ENCODE measurements around the gene MTRF1. TPM values are rescaled to one million over a fixed set of nuclear protein-coding genes. Genes with fewer than 3 reads are reported as not detected.

Gene MTRF1
- polyA plus RNA-seq, 1 experiment = 5.2 TPM

DNA sequence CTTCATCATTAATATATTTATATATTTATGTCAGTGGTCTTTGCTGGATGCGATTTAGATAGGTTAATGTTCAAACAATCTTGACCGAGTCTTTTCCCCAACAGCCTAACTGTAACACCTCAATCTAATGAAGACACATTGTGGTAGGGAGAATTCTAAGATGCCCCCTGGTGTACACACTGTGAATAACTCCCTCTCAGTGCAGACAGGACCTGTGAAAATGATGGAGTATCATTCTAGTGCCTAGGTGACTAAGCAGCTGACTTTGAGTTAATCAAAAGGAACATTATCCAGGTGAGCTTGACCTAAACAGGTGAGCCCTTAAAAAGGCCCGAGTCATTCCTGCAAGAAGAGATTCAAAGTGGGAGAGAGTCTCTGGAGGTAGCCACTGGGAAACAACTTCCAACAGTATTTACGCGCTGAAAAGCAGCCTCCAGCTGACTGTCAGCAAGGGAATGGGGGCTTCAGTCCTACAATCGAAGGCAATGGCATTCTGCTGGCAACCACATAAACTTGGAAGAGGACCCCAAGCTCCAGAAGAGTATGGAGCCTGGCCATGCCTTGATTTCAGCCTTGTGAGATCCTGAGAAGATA lies 41.0 kb downstream of the MTRF1 start:
- TF ChIP-seq, protein P1, sequence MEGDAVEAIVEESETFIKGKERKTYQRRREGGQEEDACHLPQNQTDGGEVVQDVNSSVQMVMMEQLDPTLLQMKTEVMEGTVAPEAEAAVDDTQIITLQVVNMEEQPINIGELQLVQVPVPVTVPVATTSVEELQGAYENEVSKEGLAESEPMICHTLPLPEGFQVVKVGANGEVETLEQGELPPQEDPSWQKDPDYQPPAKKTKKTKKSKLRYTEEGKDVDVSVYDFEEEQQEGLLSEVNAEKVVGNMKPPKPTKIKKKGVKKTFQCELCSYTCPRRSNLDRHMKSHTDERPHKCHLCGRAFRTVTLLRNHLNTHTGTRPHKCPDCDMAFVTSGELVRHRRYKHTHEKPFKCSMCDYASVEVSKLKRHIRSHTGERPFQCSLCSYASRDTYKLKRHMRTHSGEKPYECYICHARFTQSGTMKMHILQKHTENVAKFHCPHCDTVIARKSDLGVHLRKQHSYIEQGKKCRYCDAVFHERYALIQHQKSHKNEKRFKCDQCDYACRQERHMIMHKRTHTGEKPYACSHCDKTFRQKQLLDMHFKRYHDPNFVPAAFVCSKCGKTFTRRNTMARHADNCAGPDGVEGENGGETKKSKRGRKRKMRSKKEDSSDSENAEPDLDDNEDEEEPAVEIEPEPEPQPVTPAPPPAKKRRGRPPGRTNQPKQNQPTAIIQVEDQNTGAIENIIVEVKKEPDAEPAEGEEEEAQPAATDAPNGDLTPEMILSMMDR (IDR thresholded peaks at IDR 0.05; ENCODE audit: insufficient read depth, low read depth, low read length) = peak; percentile 59
- H3K4me3 ChIP-seq (ENCODE audit: low read depth, low read length) = no peak overlapping the region
- CTCF ChIA-PET = interaction anchor here (0.7 to 3.2 kb wide), 7 partner anchors 9 to 154 kb away, joined by 3 to 12 read pairs (median 4); no protein-coding TSS in a partner anchor
- POLR2A ChIA-PET = no interaction called here
- H3K36me3 ChIP-seq (ENCODE audit: control insufficient read depth, insufficient read depth, low read length) = no peaks in the 10 kb centered on the region; the same call in 1 of the 2 replicates
- no peak for DNase-seq (ENCODE audit: low read depth)
- H3K27me3 ChIP-seq (ENCODE audit: control insufficient read depth, insufficient read depth, low read length) = no peaks in the 10 kb centered on the region

DNA sequence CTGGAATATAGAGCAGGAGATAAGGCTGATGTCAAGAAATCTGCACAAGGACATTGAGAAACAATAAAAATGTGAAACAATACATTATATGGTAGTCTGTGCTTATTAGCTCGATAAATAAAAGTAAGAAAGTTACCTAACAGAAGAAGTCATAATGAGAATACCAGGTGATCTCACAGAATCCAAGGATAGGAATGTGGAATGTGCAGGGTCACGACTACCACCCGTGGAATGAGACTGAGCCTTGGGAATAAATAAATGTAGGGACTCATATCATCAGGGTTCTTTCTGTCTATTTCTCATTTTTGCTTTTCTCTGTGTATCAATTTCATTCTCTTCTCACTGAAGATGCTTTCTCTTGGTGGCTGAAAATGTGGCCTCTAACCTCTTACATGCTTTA lies 43.0 kb downstream of the MTRF1 start:
- no peaks in the 10 kb centered on the region for H3K27me3 ChIP-seq (ENCODE audit: control insufficient read depth, insufficient read depth, low read length)
- ChIA-PET CTCF (interaction anchor here (1.2 to 3.2 kb wide), 3 partner anchors 10 to 146 kb away, joined by 3 to 12 read pairs (median 5); no protein-coding TSS in a partner anchor), POLR2A (no interaction called here)
- H3K36me3 ChIP-seq (ENCODE audit: control insufficient read depth, insufficient read depth, low read length) = no peaks in the 10 kb centered on the region
- H3K4me3 ChIP-seq (ENCODE audit: low read depth, low read length) = no peak overlapping the region
- no peak for DNase-seq (ENCODE audit: low read depth)
- TF ChIP-seq, protein P1 (IDR thresholded peaks at IDR 0.05; ENCODE audit: insufficient read depth, low read depth, low read length) = no peak

DNA sequence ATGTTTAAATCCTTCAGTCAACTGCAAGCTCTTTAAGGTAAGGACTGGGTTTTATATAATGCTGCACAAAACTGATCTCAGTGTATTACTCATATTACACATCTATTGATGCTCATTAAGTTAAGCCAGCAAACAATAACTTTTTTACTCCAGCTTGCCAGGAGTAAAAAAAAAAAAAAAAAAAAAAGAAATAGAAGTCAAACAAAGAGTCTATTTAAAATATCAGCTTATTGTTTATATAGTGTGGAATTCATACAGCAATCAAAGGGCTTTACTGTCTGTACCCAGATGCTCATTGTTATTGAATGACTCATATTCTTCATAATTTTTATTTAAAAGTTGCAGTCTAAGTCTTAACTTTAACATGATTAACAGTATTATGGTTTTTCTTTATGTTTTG lies 47.2 kb downstream of the MTRF1 start:
- POLR2A ChIA-PET = no interaction called here

DNA sequence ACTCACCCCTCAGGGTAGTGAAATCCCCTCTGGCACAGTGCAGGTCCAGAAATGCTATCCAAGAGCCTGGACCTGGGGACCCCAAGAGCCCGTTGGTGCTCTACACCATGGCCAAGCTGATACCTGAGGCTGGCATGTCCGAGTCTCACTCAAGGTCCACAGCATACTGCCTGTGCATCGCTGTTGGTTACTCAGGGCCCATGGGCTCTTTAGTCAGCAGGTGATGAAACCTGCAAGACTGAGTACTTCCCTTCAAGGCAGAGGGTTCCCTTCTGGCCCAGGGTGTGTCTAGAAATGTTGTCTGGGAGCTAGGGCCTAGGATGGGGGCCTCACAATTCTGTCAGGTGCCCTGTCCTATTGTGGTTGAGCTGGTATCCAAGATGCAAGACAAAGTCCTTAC lies 49.5 kb downstream of the MTRF1 start:
- DNase-seq (ENCODE audit: low read depth) = no peak
- ChIA-PET POLR2A (no interaction called here), CTCF (interaction anchor here (1.2 to 1.9 kb wide), 2 partner anchors 9 to 17 kb away, joined by 3 to 6 read pairs; no protein-coding TSS in a partner anchor)
- TF ChIP-seq, protein P1 (IDR thresholded peaks at IDR 0.05; ENCODE audit: insufficient read depth, low read depth, low read length) = no peak
- Histone ChIP-seq H3K36me3 (ENCODE audit: control insufficient read depth, insufficient read depth, low read length) (no peaks in the 10 kb centered on the region), H3K27me3 (ENCODE audit: control insufficient read depth, insufficient read depth, low read length) (no peaks in the 10 kb centered on the region), H3K4me3 (ENCODE audit: low read depth, low read length) (no peak overlapping the region)

More for the DNA sequence above, 47.2 kb downstream of the MTRF1 start:
- no peak overlapping the region for H3K4me3 ChIP-seq (ENCODE audit: low read depth, low read length)
- no peak for DNase-seq (ENCODE audit: low read depth)
- TF ChIP-seq, protein P1 (IDR thresholded peaks at IDR 0.05; ENCODE audit: insufficient read depth, low read depth, low read length) = no peak
- no peaks in the 10 kb centered on the region for H3K27me3 ChIP-seq (ENCODE audit: control insufficient read depth, insufficient read depth, low read length)
- CTCF ChIA-PET = interaction anchor here (1.9 kb wide), 1 partner anchor 11 kb away, joined by 4 read pairs; no protein-coding TSS in a partner anchor
- no peaks in the 10 kb centered on the region for H3K36me3 ChIP-seq (ENCODE audit: control insufficient read depth, insufficient read depth, low read length)

DNA sequence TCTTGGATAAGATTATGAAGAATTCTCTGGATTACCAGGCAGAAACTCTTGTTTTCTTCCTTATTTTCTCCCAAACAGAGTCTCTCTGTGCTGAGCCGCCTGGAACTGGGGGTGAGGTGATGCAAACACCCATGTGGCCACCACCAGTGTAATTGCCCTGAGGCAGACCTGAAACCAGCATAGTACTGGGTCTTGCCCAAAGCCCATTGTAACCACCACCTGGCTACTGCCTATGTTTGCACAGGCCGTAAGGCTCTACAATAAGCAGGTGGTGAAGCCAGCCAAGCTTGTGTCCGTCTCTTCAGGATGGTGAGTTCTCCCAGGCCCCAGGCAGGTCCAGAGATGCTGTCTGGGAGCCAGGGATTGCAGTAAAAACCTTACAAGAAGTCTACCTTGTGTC lies 50.1 kb downstream of the MTRF1 start:
- ChIA-PET CTCF (interaction anchor here (1.2 to 1.9 kb wide), 3 partner anchors 8 to 17 kb away, joined by 3 to 6 read pairs (median 3); no protein-coding TSS in a partner anchor), POLR2A (no interaction called here)
- no peaks in the 10 kb centered on the region for H3K27me3 ChIP-seq (ENCODE audit: control insufficient read depth, insufficient read depth, low read length)
- TF ChIP-seq, protein P1 (IDR thresholded peaks at IDR 0.05; ENCODE audit: insufficient read depth, low read depth, low read length) = no peak
- no peak overlapping the region for H3K4me3 ChIP-seq (ENCODE audit: low read depth, low read length)
- no peak for DNase-seq (ENCODE audit: low read depth)
- no peaks in the 10 kb centered on the region for H3K36me3 ChIP-seq (ENCODE audit: control insufficient read depth, insufficient read depth, low read length)

All from BJ (cell line).